GM23338 (cell line): Measurements from ENCODE around the gene MACO1.

Source experiments
- CREB1 ChIP-seq: fragments of 250-450 bp; sonication (Bioruptor Pico); IDR thresholded peaks from 2 replicates; pipeline ENCODE4 v1.5.0; 2020; ENCODE audit warnings: low read depth, mild to moderate bottlenecking, moderate library complexity
- EZH2 ChIP-seq: fragments of 200-600 bp; sonication (generic); IDR thresholded peaks from one replicate; pipeline ENCODE4 v1.8.0; 2017; ENCODE audit warnings: antibody characterized with exemption, mild to moderate bottlenecking, low read depth; ENCODE audit not compliant: unreplicated experiment
- EZH2phosphoT487 ChIP-seq: fragments of 200-600 bp; sonication (generic); IDR thresholded peaks from one replicate; pipeline ENCODE4 v1.8.1; 2018; ENCODE audit warnings: antibody characterized with exemption; ENCODE audit not compliant: unreplicated experiment
- POLR2AphosphoS5 ChIP-seq: IDR thresholded peaks from 2 replicates; pipeline ENCODE4 v1.6.1; 2016; ENCODE audit warnings: antibody characterized with exemption, low read depth
- STAT1 ChIP-seq: IDR thresholded peaks from one replicate; pipeline ENCODE4 v1.6.1; 2016; ENCODE audit warnings: antibody characterized with exemption; ENCODE audit not compliant: unreplicated experiment
- ZNF114 ChIP-seq: fragments of 250-450 bp; sonication (Bioruptor Pico); IDR thresholded peaks from 2 replicates; pipeline ENCODE4 v1.5.0; 2020; ENCODE audit warnings: mild to moderate bottlenecking, moderate library complexity
- TF ChIP-seq, protein P1 (sequence below), 2 experiments: fragments of 200-600 bp in 1 of 2; sonication (generic) in 1 of 2; conservative IDR thresholded peaks; 2 replicates each; pipeline versions ENCODE4 v1.5.1 to v1.6.1; 2016 to 2017; ENCODE audit warnings: antibody characterized with exemption in 2 of 2, low read depth in 2 of 2, mild to moderate bottlenecking in 2 of 2, moderate library complexity in 1 of 2
- TF ChIP-seq, protein P2 (sequence below): fragments of 250-450 bp; sonication (Bioruptor Pico); IDR thresholded peaks from 2 replicates; pipeline ENCODE4 v1.5.0; 2020; ENCODE audit warnings: mild to moderate bottlenecking, moderate library complexity

DNA sequence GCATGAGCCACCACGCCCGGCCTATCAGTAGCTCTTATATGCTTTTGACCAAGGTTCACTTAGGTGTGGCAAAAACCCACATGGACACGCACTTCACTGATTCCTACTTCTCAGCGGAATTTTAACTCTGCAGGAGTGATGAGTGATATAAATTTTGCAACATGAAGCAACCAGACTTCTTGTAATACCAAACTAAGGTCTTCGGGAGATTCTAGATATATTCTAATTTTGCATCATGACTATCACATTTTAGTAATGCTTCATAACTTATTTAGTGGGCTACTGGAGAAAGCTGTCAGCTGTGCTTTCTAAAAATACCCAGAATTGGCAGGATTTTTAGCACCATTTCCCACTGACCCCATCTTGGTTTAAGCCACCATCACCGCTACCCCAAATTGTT lies 37.9 kb upstream of the MACO1 start:
- no peak for TF ChIP-seq CREB1 (CRISPR knock-in tag)
- TF ChIP-seq, protein P1, sequence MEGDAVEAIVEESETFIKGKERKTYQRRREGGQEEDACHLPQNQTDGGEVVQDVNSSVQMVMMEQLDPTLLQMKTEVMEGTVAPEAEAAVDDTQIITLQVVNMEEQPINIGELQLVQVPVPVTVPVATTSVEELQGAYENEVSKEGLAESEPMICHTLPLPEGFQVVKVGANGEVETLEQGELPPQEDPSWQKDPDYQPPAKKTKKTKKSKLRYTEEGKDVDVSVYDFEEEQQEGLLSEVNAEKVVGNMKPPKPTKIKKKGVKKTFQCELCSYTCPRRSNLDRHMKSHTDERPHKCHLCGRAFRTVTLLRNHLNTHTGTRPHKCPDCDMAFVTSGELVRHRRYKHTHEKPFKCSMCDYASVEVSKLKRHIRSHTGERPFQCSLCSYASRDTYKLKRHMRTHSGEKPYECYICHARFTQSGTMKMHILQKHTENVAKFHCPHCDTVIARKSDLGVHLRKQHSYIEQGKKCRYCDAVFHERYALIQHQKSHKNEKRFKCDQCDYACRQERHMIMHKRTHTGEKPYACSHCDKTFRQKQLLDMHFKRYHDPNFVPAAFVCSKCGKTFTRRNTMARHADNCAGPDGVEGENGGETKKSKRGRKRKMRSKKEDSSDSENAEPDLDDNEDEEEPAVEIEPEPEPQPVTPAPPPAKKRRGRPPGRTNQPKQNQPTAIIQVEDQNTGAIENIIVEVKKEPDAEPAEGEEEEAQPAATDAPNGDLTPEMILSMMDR (conservative IDR thresholded peaks at IDR 0.05; ENCODE audit: low read depth in 2 of 2): no peak
- TF ChIP-seq EZH2: no peak
- no peak for TF ChIP-seq EZH2phosphoT487
- no peak for TF ChIP-seq ZNF114 (CRISPR knock-in tag)
- TF ChIP-seq POLR2AphosphoS5: no peak
- no peak for TF ChIP-seq STAT1
- TF ChIP-seq, protein P2, sequence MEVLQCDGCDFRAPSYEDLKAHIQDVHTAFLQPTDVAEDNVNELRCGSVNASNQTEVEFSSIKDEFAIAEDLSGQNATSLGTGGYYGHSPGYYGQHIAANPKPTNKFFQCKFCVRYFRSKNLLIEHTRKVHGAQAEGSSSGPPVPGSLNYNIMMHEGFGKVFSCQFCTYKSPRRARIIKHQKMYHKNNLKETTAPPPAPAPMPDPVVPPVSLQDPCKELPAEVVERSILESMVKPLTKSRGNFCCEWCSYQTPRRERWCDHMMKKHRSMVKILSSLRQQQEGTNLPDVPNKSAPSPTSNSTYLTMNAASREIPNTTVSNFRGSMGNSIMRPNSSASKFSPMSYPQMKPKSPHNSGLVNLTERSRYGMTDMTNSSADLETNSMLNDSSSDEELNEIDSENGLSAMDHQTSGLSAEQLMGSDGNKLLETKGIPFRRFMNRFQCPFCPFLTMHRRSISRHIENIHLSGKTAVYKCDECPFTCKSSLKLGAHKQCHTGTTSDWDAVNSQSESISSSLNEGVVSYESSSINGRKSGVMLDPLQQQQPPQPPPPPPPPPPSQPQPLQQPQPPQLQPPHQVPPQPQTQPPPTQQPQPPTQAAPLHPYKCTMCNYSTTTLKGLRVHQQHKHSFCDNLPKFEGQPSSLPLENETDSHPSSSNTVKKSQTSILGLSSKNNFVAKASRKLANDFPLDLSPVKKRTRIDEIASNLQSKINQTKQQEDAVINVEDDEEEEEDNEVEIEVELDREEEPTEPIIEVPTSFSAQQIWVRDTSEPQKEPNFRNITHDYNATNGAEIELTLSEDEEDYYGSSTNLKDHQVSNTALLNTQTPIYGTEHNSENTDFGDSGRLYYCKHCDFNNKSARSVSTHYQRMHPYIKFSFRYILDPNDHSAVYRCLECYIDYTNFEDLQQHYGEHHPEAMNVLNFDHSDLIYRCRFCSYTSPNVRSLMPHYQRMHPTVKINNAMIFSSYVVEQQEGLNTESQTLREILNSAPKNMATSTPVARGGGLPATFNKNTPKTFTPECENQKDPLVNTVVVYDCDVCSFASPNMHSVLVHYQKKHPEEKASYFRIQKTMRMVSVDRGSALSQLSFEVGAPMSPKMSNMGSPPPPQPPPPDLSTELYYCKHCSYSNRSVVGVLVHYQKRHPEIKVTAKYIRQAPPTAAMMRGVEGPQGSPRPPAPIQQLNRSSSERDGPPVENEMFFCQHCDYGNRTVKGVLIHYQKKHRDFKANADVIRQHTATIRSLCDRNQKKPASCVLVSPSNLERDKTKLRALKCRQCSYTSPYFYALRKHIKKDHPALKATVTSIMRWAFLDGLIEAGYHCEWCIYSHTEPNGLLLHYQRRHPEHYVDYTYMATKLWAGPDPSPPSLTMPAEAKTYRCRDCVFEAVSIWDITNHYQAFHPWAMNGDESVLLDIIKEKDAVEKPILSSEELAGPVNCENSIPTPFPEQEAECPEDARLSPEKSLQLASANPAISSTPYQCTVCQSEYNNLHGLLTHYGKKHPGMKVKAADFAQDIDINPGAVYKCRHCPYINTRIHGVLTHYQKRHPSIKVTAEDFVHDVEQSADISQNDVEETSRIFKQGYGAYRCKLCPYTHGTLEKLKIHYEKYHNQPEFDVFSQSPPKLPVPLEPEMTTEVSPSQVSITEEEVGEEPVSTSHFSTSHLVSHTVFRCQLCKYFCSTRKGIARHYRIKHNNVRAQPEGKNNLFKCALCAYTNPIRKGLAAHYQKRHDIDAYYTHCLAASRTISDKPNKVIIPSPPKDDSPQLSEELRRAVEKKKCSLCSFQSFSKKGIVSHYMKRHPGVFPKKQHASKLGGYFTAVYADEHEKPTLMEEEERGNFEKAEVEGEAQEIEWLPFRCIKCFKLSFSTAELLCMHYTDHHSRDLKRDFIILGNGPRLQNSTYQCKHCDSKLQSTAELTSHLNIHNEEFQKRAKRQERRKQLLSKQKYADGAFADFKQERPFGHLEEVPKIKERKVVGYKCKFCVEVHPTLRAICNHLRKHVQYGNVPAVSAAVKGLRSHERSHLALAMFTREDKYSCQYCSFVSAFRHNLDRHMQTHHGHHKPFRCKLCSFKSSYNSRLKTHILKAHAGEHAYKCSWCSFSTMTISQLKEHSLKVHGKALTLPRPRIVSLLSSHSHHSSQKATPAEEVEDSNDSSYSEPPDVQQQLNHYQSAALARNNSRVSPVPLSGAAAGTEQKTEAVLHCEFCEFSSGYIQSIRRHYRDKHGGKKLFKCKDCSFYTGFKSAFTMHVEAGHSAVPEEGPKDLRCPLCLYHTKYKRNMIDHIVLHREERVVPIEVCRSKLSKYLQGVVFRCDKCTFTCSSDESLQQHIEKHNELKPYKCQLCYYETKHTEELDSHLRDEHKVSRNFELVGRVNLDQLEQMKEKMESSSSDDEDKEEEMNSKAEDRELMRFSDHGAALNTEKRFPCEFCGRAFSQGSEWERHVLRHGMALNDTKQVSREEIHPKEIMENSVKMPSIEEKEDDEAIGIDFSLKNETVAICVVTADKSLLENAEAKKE: no peak
